Dedifferentiated amniotic fluid mesenchymal stem cell (primary cell): ENCODE results near the gene GLCE.
"Not testable (repeated sequence)": the region's sequence is repeated elsewhere in the genome, so short reads cannot be mapped to it uniquely, and the experiment has no call there.

Source experiments
- DNase-seq: peaks from one replicate; pipeline ENCODE4 v3.0.0-alpha.2; 2016; ENCODE audit errors: extremely low spot score

Gene GLCE

GRCh38 chr15:69298697-69299441 is 138.4 kb downstream of the GLCE start, which contains the start of gene PAQR5:
Gene PAQR5 (plus strand): TSS chr15:69298912. CDS start chr15:69360081, 61,169 bp downstream.
- no peak for DNase-seq

GRCh38 chr15:69299451-69299886 is 139.0 kb downstream of the GLCE start:
- DNase-seq: no peak

- DNase-seq: no peak
These were observed 139.6 kb downstream of the GLCE start for GRCh38 chr15:69299943-69300588.

- DNase-seq: not testable (repeated sequence)
These were observed 140.7 kb downstream of the GLCE start for GRCh38 chr15:69301101-69301500.

- not testable (repeated sequence) for DNase-seq
These were observed 141.7 kb downstream of the GLCE start for GRCh38 chr15:69302087-69302486.

- no peak for DNase-seq
These were observed 142.5 kb downstream of the GLCE start for GRCh38 chr15:69302929-69303328.

GRCh38 chr15:69303337-69304181 is 143.1 kb downstream of the GLCE start:
- DNase-seq: no peak

- DNase-seq: no peak
These were observed 143.7 kb downstream of the GLCE start for GRCh38 chr15:69304182-69304545.

GRCh38 chr15:69305204-69305931 is 144.9 kb downstream of the GLCE start:
- peak; percentile 42 for DNase-seq

GRCh38 chr15:69305933-69306568 is 145.6 kb downstream of the GLCE start:
- DNase-seq: no peak

- no peak for DNase-seq
These were observed 147.5 kb downstream of the GLCE start for GRCh38 chr15:69307939-69308338.

GRCh38 chr15:69308949-69309348 is 148.5 kb downstream of the GLCE start:
- no peak for DNase-seq

GRCh38 chr15:69311319-69311721 is 150.9 kb downstream of the GLCE start:
- DNase-seq: no peak

- DNase-seq: no peak
These were observed 153.1 kb downstream of the GLCE start for GRCh38 chr15:69313432-69314000.

GRCh38 chr15:69314131-69314530 is 153.7 kb downstream of the GLCE start:
- no peak for DNase-seq

GRCh38 chr15:69314736-69315135 is 154.3 kb downstream of the GLCE start:
- DNase-seq: no peak

- no peak for DNase-seq
These were observed 155.1 kb downstream of the GLCE start for GRCh38 chr15:69315402-69316110.

GRCh38 chr15:69316291-69316690 is 155.9 kb downstream of the GLCE start:
- DNase-seq: no peak

GRCh38 chr15:69317392-69317841 is 157.0 kb downstream of the GLCE start:
- DNase-seq: no peak

- no peak for DNase-seq
These were observed 157.6 kb downstream of the GLCE start for GRCh38 chr15:69318033-69318432.
